NT2/D1 (cell line): ENCODE data around the gene ASS1.

ENCODE experiments used
- DNase-seq: peaks from one replicate; pipeline ENCODE4 v3.0.0-alpha.2; 2011; ENCODE audit warnings: low read depth, low spot score
- H3K27me3 ChIP-seq: 2 replicates; pipeline ENCODE4 v1.6.0; 2011; ENCODE audit warnings: mild to moderate bottlenecking; ENCODE audit not compliant: insufficient read length, insufficient read depth
- H3K36me3 ChIP-seq: 2 replicates; pipeline ENCODE4 v1.6.1; 2011; ENCODE audit warnings: mild to moderate bottlenecking, low read length, mixed read lengths; ENCODE audit not compliant: insufficient read depth, insufficient read length
- H3K4me1 ChIP-seq: 2 replicates; pipeline ENCODE4 v1.5.1; 2011; ENCODE audit not compliant: insufficient read depth, insufficient read length
- H3K4me3 ChIP-seq: 2 replicates; pipeline ENCODE4 v1.5.1; 2011; ENCODE audit warnings: low read depth; ENCODE audit not compliant: insufficient read length
- H3K9ac ChIP-seq: 2 replicates; pipeline ENCODE4 v1.6.0; 2011; ENCODE audit warnings: low read depth; ENCODE audit not compliant: insufficient read length
- H3K9me3 ChIP-seq: 2 replicates; pipeline ENCODE4 v1.5.1; 2011; ENCODE audit warnings: mild to moderate bottlenecking, low read length; ENCODE audit not compliant: insufficient read depth
- SUZ12 ChIP-seq: IDR thresholded peaks from 2 replicates; pipeline ENCODE4 v1.6.1; 2011; ENCODE audit not compliant: insufficient read length, insufficient read depth; ENCODE audit errors: extremely low read depth
- YY1 ChIP-seq: IDR thresholded peaks from 2 replicates; pipeline ENCODE4 v1.6.1; 2011; ENCODE audit not compliant: insufficient read length, insufficient read depth
- ZNF274 ChIP-seq: IDR thresholded peaks from 2 replicates; pipeline ENCODE4 v1.6.1; 2011; ENCODE audit warnings: mild to moderate bottlenecking, low read depth, low read length

Gene ASS1

DNA sequence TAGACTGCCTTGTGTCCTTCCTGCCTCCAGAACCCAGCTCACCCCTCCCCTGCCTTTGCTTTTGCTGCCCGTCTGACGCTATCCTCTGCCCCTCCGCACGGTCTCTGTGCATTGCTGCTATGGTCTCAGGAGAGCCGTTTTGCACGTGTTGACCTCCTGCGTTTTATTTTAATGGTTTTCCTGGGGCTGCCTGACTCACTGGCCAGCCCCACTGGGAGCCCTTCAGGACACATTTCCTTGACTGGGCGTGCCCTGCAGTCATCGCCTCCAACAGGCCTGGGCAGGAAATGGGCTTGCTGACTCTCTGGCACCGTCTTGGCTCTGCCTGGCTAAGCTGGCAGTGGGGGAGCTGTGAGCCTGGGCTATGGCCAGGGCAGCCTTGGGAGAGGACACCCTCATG, 17.9 kb upstream of the ASS1 start:
- Histone ChIP-seq H3K4me1 (peaks cover 16% of the 10 kb centered on the region), H3K9ac (peak overlapping the region; percentile 8), H3K9me3 (peaks cover 9% of the 10 kb centered on the region; the same call in 1 of the 2 replicates), H3K4me3 (no peak overlapping the region), H3K27me3 (peaks cover 1% of the 10 kb centered on the region), H3K36me3 (no peaks in the 10 kb centered on the region)
- TF ChIP-seq YY1 (no peak), ZNF274 (no peak), SUZ12 (no peak)
- DNase-seq, result no peak

DNA sequence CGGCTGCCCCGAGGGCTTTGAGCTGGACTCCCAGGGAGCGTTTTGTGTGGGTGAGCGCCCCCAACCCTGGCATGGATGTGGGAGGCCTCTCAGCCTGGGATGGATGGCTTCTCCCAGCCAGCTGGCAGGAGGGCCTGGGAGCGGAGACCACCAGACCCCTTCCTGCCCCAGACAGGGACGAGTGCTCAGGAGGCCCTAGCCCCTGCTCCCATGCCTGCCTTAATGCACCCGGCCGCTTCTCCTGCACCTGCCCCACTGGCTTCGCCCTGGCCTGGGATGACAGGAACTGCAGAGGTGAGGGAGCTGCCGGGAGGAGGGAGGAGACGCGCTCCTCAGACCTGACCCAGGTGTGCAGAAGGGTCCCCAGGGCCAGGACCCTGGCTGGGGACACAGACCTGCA, 17.4 kb upstream of the ASS1 start:
- Histone ChIP-seq H3K36me3 (no peaks in the 10 kb centered on the region), H3K4me3 (no peak overlapping the region), H3K9me3 (peaks cover 9% of the 10 kb centered on the region; the same call in 1 of the 2 replicates), H3K9ac (no peak overlapping the region), H3K27me3 (peaks cover 6% of the 10 kb centered on the region), H3K4me1 (peaks cover 15% of the 10 kb centered on the region)
- no peak for TF ChIP-seq YY1
- DNase-seq, result no peak

DNA sequence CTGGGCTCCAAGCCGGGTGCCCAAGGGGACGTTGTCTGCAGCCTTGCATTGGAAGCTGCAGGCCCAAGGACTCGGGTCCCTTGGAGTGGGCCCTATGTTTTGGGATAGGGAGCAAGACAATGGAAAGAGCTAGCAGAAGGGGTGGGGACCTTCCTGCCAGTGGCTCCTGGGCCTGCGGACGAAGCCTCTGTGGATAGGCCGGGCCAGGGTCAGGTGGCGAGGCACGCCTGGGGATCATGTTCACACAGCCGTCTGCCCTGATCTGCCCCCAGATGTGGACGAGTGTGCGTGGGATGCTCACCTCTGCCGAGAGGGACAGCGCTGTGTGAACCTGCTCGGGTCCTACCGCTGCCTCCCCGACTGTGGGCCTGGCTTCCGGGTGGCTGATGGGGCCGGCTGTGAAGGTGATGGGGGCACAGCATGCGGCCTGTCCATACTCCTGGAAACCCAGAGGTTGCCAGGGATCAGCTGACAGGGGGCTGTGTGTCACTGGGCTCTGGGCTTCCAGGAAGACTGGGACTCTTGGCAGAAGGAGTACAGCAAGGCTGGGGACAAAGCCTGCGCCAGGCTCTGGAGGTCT, 16.6 kb upstream of the ASS1 start:
- H3K27me3 ChIP-seq, result peaks cover 14% of the 10 kb centered on the region
- no peak overlapping the region for H3K9ac ChIP-seq
- TF ChIP-seq YY1, result no peak
- no peak for TF ChIP-seq SUZ12
- H3K4me1 ChIP-seq, result peaks cover 24% of the 10 kb centered on the region
- no peaks in the 10 kb centered on the region for H3K36me3 ChIP-seq
- peaks cover 9% of the 10 kb centered on the region; the same call in 1 of the 2 replicates for H3K9me3 ChIP-seq
- H3K4me3 ChIP-seq, result no peak overlapping the region
- no peak for DNase-seq

DNA sequence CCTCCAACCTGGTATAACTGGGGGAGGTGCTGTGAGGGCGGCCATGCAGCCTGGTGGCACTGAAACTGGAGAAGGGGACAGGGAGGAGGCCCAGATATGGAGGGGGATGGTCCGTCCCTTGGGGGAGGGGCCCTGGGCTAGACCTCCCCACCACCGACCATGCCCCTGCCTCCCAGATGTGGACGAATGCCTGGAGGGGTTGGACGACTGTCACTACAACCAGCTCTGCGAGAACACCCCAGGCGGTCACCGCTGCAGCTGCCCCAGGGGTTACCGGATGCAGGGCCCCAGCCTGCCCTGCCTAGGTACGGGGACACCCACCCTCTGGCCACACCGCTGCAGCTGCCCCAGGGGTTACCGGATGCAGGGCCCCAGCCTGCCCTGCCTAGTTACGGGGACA, 15.4 kb upstream of the ASS1 start:
- peaks cover 30% of the 10 kb centered on the region for H3K4me1 ChIP-seq
- H3K27me3 ChIP-seq, result peaks cover 26% of the 10 kb centered on the region
- DNase-seq, result no peak
- H3K9ac ChIP-seq, result no peak overlapping the region
- H3K36me3 ChIP-seq, result no peaks in the 10 kb centered on the region
- H3K4me3 ChIP-seq, result no peak overlapping the region
- peaks cover 9% of the 10 kb centered on the region; the same call in 1 of the 2 replicates for H3K9me3 ChIP-seq
- no peak for TF ChIP-seq ZNF274
- TF ChIP-seq YY1, result no peak
- TF ChIP-seq SUZ12, result no peak

DNA sequence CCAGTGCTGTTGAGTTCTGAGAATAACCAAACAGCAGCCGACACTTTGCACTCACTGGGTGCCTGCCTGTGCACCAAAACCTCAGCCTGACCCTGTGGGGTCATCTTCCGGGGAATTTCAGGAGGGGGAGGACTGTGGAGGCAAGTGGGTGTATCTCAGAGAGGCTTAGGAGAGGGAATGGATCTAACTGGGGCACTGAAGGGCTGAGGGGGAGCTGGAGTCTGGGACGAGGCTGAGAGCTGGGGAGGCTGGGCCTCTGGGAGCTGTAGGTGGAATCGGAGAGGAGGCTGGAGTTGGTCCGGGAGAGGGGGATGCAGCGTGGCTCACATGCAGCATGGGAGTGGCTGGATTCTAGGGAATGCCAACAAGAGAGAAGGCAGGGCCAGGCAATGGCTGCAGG, 14.9 kb upstream of the ASS1 start:
- Histone ChIP-seq H3K4me3 (no peak overlapping the region), H3K9me3 (peaks cover 9% of the 10 kb centered on the region; the same call in 1 of the 2 replicates), H3K27me3 (peaks cover 30% of the 10 kb centered on the region), H3K9ac (no peak overlapping the region), H3K36me3 (no peaks in the 10 kb centered on the region), H3K4me1 (peaks cover 30% of the 10 kb centered on the region)
- no peak for TF ChIP-seq SUZ12
- TF ChIP-seq ZNF274, result no peak
- TF ChIP-seq YY1, result no peak
- DNase-seq, result no peak

DNA sequence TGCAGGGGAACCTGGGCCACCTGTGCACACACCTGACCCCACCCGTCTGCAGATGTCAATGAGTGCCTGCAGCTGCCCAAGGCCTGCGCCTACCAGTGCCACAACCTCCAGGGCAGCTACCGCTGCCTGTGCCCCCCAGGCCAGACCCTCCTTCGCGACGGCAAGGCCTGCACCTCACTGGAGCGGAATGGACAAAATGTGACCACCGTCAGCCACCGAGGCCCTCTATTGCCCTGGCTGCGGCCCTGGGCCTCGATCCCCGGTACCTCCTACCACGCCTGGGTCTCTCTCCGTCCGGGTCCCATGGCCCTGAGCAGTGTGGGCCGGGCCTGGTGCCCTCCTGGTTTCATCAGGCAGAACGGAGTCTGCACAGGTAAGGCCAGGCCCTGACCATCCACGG, 14.5 kb upstream of the ASS1 start:
- no peaks in the 10 kb centered on the region for H3K36me3 ChIP-seq
- peaks cover 30% of the 10 kb centered on the region for H3K4me1 ChIP-seq
- H3K27me3 ChIP-seq, result peaks cover 30% of the 10 kb centered on the region
- H3K9me3 ChIP-seq, result peaks cover 9% of the 10 kb centered on the region; the same call in 1 of the 2 replicates
- H3K4me3 ChIP-seq, result no peak overlapping the region
- DNase-seq, result no peak
- no peak for TF ChIP-seq ZNF274
- no peak for TF ChIP-seq YY1
- TF ChIP-seq SUZ12, result no peak
- no peak overlapping the region for H3K9ac ChIP-seq

DNA sequence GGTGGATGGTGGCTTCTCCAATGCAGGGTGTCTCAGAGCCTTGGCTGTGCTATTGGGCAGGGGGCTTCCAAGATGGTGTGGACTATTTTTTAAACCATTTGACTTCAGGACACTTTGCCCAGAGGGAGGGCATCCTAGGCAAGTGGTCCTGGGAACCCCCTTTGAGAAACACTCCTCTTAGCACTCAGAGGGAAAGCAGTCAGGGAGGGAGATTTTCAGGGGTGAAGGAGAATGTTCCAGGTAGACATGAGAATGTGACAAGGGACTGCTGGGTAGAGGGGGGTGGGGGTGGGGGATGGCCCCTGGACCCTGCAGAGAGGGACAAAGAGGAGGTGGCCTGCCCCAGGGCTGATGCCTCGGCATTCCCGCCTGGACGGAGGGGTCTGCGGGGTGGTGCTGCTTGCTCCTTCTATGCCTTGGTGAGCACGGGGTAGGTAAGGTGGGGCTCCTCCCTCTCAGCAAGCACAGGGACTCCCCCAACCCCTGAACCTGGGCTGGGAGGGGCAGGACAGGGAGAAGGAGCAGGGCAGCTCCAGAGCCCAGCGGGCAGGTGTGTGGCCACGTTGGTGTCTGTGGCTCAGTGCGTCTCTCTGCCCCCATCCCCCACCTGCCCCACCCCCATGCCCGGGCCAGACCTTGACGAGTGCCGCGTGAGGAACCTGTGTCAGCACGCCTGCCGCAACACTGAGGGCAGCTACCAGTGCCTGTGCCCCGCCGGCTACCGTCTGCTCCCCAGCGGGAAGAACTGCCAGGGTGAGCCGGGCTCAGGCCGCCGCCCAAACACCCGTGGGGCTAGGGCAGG, 13.8 kb upstream of the ASS1 start:
- Histone ChIP-seq H3K9ac (no peak overlapping the region), H3K27me3 (peaks cover 30% of the 10 kb centered on the region), H3K4me3 (no peak overlapping the region), H3K9me3 (peaks cover 9% of the 10 kb centered on the region; the same call in 1 of the 2 replicates), H3K4me1 (peaks cover 28% of the 10 kb centered on the region), H3K36me3 (no peaks in the 10 kb centered on the region)
- no peak for DNase-seq
- TF ChIP-seq YY1 (no peak), SUZ12 (no peak), ZNF274 (no peak)
